ENCODE data around the gene MBL2. TPM values are rescaled to one million over a fixed set of nuclear protein-coding genes. Genes with fewer than 3 reads are reported as not detected.
A peak's percentile ranks its signal among the peaks of the same experiment; 100 is the strongest.

The MBL2 gene
- total and polyA plus RNA-seq, 10 of the 15 experiments (the other 5 are each of a cell fraction or from before 2014, with no cell fraction given), result not detected

DNA sequence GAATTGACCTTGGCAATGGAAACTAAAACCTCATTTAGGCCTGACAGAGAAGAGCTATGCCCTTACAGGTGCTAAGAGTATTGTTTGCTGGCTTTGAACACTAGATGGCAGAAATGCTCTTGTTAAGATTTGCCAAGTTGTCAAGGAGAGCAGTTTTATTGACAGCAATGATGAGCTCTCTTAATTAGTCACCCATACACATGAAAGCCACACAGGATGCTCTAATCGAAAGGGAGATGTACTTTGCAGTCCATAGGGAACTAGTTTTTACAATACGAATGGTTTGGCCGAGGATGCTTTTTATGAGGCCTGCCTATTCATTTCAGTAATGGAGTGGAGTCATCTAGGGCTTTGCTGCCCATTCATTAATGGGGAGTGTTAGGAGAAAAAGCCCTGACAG is 45.4 kb upstream of the MBL2 start (continued):
- TF ChIP-seq, protein P1, sequence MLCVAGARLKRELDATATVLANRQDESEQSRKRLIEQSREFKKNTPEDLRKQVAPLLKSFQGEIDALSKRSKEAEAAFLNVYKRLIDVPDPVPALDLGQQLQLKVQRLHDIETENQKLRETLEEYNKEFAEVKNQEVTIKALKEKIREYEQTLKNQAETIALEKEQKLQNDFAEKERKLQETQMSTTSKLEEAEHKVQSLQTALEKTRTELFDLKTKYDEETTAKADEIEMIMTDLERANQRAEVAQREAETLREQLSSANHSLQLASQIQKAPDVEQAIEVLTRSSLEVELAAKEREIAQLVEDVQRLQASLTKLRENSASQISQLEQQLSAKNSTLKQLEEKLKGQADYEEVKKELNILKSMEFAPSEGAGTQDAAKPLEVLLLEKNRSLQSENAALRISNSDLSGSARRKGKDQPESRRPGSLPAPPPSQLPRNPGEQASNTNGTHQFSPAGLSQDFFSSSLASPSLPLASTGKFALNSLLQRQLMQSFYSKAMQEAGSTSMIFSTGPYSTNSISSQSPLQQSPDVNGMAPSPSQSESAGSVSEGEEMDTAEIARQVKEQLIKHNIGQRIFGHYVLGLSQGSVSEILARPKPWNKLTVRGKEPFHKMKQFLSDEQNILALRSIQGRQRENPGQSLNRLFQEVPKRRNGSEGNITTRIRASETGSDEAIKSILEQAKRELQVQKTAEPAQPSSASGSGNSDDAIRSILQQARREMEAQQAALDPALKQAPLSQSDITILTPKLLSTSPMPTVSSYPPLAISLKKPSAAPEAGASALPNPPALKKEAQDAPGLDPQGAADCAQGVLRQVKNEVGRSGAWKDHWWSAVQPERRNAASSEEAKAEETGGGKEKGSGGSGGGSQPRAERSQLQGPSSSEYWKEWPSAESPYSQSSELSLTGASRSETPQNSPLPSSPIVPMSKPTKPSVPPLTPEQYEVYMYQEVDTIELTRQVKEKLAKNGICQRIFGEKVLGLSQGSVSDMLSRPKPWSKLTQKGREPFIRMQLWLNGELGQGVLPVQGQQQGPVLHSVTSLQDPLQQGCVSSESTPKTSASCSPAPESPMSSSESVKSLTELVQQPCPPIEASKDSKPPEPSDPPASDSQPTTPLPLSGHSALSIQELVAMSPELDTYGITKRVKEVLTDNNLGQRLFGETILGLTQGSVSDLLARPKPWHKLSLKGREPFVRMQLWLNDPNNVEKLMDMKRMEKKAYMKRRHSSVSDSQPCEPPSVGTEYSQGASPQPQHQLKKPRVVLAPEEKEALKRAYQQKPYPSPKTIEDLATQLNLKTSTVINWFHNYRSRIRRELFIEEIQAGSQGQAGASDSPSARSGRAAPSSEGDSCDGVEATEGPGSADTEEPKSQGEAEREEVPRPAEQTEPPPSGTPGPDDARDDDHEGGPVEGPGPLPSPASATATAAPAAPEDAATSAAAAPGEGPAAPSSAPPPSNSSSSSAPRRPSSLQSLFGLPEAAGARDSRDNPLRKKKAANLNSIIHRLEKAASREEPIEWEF (IDR thresholded peaks at IDR 0.05; ENCODE audit: insufficient replicate concordance, low read depth, low read length), result no peak
- no peak for TF ChIP-seq E2F4 (IDR thresholded peaks at IDR 0.05; ENCODE audit: low read depth, low read length)
- TF ChIP-seq MXI1 (IDR thresholded peaks at IDR 0.05; ENCODE audit: low read depth, low read length), result no peak
- TF ChIP-seq, protein P2, sequence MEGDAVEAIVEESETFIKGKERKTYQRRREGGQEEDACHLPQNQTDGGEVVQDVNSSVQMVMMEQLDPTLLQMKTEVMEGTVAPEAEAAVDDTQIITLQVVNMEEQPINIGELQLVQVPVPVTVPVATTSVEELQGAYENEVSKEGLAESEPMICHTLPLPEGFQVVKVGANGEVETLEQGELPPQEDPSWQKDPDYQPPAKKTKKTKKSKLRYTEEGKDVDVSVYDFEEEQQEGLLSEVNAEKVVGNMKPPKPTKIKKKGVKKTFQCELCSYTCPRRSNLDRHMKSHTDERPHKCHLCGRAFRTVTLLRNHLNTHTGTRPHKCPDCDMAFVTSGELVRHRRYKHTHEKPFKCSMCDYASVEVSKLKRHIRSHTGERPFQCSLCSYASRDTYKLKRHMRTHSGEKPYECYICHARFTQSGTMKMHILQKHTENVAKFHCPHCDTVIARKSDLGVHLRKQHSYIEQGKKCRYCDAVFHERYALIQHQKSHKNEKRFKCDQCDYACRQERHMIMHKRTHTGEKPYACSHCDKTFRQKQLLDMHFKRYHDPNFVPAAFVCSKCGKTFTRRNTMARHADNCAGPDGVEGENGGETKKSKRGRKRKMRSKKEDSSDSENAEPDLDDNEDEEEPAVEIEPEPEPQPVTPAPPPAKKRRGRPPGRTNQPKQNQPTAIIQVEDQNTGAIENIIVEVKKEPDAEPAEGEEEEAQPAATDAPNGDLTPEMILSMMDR (IDR thresholded peaks at IDR 0.05 in 2 of 3, conservative IDR thresholded peaks at IDR 0.05 in 1 of 3; ENCODE audit: control insufficient read depth in 2 of 3, extremely low read depth in 1 of 3, insufficient read depth in 1 of 3, low read depth in 3 of 3, low read length in 3 of 3), result peak; percentile 57 to 71 (median 68); a peak in 5 of 6 replicates
- TF ChIP-seq BCLAF1 (IDR thresholded peaks at IDR 0.05), result no peak

All from GM12878 (cell line).